Endothelial cell of umbilical vein (primary cell): ENCODE results near the gene DACT1. TPM values are rescaled to one million over a fixed set of nuclear protein-coding genes. Genes with fewer than 3 reads are reported as not detected.

Experiments
- BruUV-seq: library from RNA; stranded (reverse); fragments of 400-500 nt; replicated peaks from 2 replicates; lab custom pipeline; 2021; lab: Mats Ljungman, UMichigan
- CTCF ChIA-PET: fragments of 300-600, 350-600 bp; sonication (Branson Sonifier 250); formaldehyde crosslinking; loops from one replicate; lab custom pipeline; 2021; ENCODE audit warnings: antibody characterized with exemption, inconsistent platforms; lab: Charles Lee
- POLR2A ChIA-PET: fragments of 300-600, 350-600 bp; sonication (Branson Sonifier 250); formaldehyde crosslinking; loops from one replicate; lab custom pipeline; 2021; ENCODE audit warnings: antibody characterized with exemption, inconsistent platforms; lab: Charles Lee
- DNase-seq: peaks from one replicate; pipeline ENCODE4 v3.0.0-alpha.2; 2011; ENCODE audit warnings: low read depth, low spot score
- FAIRE-seq: peaks from 2 replicates; lab custom pipeline; 2011; peaks lifted over from hg19 to GRCh38; lab: Jason Lieb, UNC
- H2AFZ ChIP-seq: 2 replicates; pipeline ENCODE4 v1.6.0; 2012; ENCODE audit warnings: low read depth, low read length, control low read depth, inconsistent platforms
- H3K27ac ChIP-seq: 2 replicates; pipeline ENCODE4 v1.5.1; 2011; ENCODE audit warnings: low read depth, mild to moderate bottlenecking, control low read depth, low read length, moderate library complexity; ENCODE audit not compliant: insufficient read depth
- H3K27me3 ChIP-seq, 2 experiments: 2 replicates each; pipeline versions ENCODE4 v1.6.0 to v1.6.1; 2011; ENCODE audit warnings: low read length in 2 of 2, mixed read lengths in 1 of 2; ENCODE audit not compliant: control insufficient read depth in 2 of 2, insufficient read depth in 2 of 2
- H3K36me3 ChIP-seq, 2 experiments: 2 replicates in 1 of 2; 3 replicates in 1 of 2; pipeline ENCODE4 v1.5.1; 2011; ENCODE audit warnings: low read length in 2 of 2, mild to moderate bottlenecking in 1 of 2, moderate library complexity in 1 of 2; ENCODE audit not compliant: control insufficient read depth in 2 of 2, insufficient read depth in 2 of 2; ENCODE audit errors: extremely low read depth in 1 of 2
- H3K4me1 ChIP-seq: 3 replicates; pipeline ENCODE4 v1.5.1; 2011; ENCODE audit warnings: mild to moderate bottlenecking, low read length; ENCODE audit not compliant: control insufficient read depth, insufficient read depth; ENCODE audit errors: extremely low read depth
- H3K4me2 ChIP-seq: 2 replicates; pipeline ENCODE4 v1.6.1; 2011; ENCODE audit warnings: low read length, control low read depth, mixed read lengths; ENCODE audit not compliant: insufficient read depth
- H3K4me3 ChIP-seq, 3 experiments: fragments of 200-600 bp in 1 of 3; sonication (generic), shearing (Covaris generic) in 1 of 3; replicated peaks in 1 of 3; 2 replicates each; pipeline ENCODE4 v1.5.1; 2011 to 2016; ENCODE audit warnings: control low read depth in 3 of 3, low read length in 3 of 3, mild to moderate bottlenecking in 2 of 3, inconsistent platforms in 1 of 3, low read depth in 1 of 3, moderate library complexity in 1 of 3; ENCODE audit not compliant: insufficient read depth in 1 of 3
- H3K79me2 ChIP-seq: 2 replicates; pipeline ENCODE4 v1.6.0; 2012; ENCODE audit warnings: low read length, inconsistent platforms; ENCODE audit not compliant: control insufficient read depth, insufficient read depth
- H3K9ac ChIP-seq: replicated peaks from 2 replicates; pipeline ENCODE3; 2011; ENCODE audit warnings: low read length, control low read depth; ENCODE audit not compliant: insufficient read depth; ENCODE audit errors: extremely low read depth
- H3K9me1 ChIP-seq: replicated peaks from 3 replicates; pipeline ENCODE4 v1.6.0; 2011; ENCODE audit warnings: mild to moderate bottlenecking, low read length; ENCODE audit not compliant: control insufficient read depth, insufficient read depth; ENCODE audit errors: extremely low read depth
- H3K9me3 ChIP-seq: replicated peaks from 2 replicates; pipeline ENCODE4 v1.5.1; 2012; ENCODE audit warnings: low read length, inconsistent platforms; ENCODE audit not compliant: control insufficient read depth, insufficient read depth
- H4K20me1 ChIP-seq: replicated peaks from 2 replicates; pipeline ENCODE3; 2011; ENCODE audit warnings: mild to moderate bottlenecking, low read length; ENCODE audit not compliant: control insufficient read depth, insufficient read depth; ENCODE audit errors: extremely low read depth
- EZH2 ChIP-seq: IDR thresholded peaks from 2 replicates; pipeline ENCODE4 v1.6.1; 2012; ENCODE audit warnings: borderline replicate concordance, low read depth, mild to moderate bottlenecking, moderate library complexity, low read length, inconsistent platforms; ENCODE audit not compliant: severe bottlenecking
- FOS ChIP-seq: IDR thresholded peaks from 2 replicates; pipeline ENCODE4 v1.6.1; 2011; ENCODE audit warnings: mild to moderate bottlenecking, low read length, moderate library complexity, borderline replicate concordance; ENCODE audit not compliant: insufficient read depth
- GATA2 ChIP-seq: IDR thresholded peaks from 2 replicates; pipeline ENCODE4 v1.7.0; 2011; ENCODE audit warnings: low read depth, mild to moderate bottlenecking, moderate library complexity, mixed read lengths, low read length; ENCODE audit not compliant: insufficient read length, insufficient read depth
- JUN ChIP-seq: IDR thresholded peaks from 2 replicates; pipeline ENCODE4 v1.6.1; 2011; ENCODE audit warnings: borderline replicate concordance, low read depth; ENCODE audit not compliant: insufficient read length, insufficient read depth
- MYC ChIP-seq: IDR thresholded peaks from one replicate; pipeline ENCODE4 v1.6.1; 2011; ENCODE audit warnings: mild to moderate bottlenecking, low read depth, low read length
- POLR2A ChIP-seq: IDR thresholded peaks from 2 replicates; pipeline ENCODE4 v1.6.1; 2012; ENCODE audit warnings: low read depth, mild to moderate bottlenecking, control low read depth, low read length
- POLR2AphosphoS5 ChIP-seq: IDR thresholded peaks from 2 replicates; pipeline ENCODE4 v1.6.1; 2012; ENCODE audit warnings: low read depth, mild to moderate bottlenecking, control low read depth, low read length, moderate library complexity; ENCODE audit not compliant: insufficient read depth
- dilution Hi-C: fragments of 300-500 bp; cut with MboI; formaldehyde crosslinking; loops from one replicate; pipeline ENCODE4 v1.15.0; 2019; ENCODE audit warnings: low sequenced_read_pairs; ENCODE audit not compliant: extremely low pct_ligation_motif_present
- intact Hi-C: fragments of 100-400 bp; cut with micrococcal nuclease; formaldehyde crosslinking; loops from one replicate; pipeline ENCODE4 v1.10.0; 2022
- polyA plus RNA-seq, 4 experiments: library from polyadenylated mRNA; depleted of rRNA in 3 of 4; stranded (reverse) in 3 of 4; unstranded in 1 of 4; fragments of >200 nt; gene quantifications; 2 replicates each; pipeline versions ENCODE4 v1.2.1 to v1.2.3, GENCODE V29; 2011 to 2012; ENCODE audit warnings: missing spikeins in 1 of 4
- total RNA-seq: library from RNA; stranded (reverse); gene quantifications from 2 replicates; pipeline ENCODE4 v1.2.3, GENCODE V29; 2021
- TF ChIP-seq, protein P1 (sequence below), 2 donors: IDR thresholded peaks; 1 replicate in 1 of 2; 2 replicates in 1 of 2; pipeline ENCODE4 v1.5.1; 2011; ENCODE audit warnings: low read length in 2 of 2, mild to moderate bottlenecking in 2 of 2, moderate library complexity in 2 of 2, control low read depth in 1 of 2, inconsistent platforms in 1 of 2, low read depth in 1 of 2; ENCODE audit not compliant: insufficient read depth in 1 of 2; ENCODE audit errors: extremely low read depth in 1 of 2
- TF ChIP-seq, protein P2 (sequence below): IDR thresholded peaks from 2 replicates; pipeline ENCODE4 v1.6.1; 2011; ENCODE audit not compliant: insufficient read depth, insufficient read length

The DACT1 gene
- total and polyA plus RNA-seq, 2 donors (not counting 3 experiments of a cell fraction or from before 2014, with no cell fraction given) = 0.21 to 0.27 TPM

DNA sequence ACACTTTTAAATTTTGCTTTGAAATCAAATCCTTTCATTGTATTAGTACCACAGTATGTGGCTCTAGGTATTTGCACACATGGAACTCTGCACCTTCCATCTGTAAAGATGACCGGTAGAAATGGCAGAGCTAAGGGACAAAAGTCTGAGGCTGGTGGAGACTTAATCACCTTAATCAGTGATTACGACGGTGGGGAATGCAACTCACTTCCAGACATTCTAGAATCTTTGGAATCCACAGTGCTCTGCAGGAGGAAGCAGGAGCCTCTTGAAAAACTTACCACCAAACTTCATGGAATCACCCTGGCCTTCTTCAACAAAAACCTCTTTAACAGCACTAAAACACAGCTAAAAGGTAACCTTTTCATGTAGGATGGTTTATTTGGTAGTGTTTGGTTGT is 3.9 kb upstream of the DACT1 start:
- no peak overlapping the region for H3K4me3 ChIP-seq
- peaks cover 6% of the 10 kb centered on the region for H3K4me1 ChIP-seq
- no peak for FAIRE-seq
- CTCF ChIA-PET = interaction anchor here (8.8 kb wide), 1 partner anchor 132 kb away, joined by 93 read pairs; no protein-coding TSS in a partner anchor
- no peak overlapping the region for H2AFZ ChIP-seq
- DNase-seq = no peak
- no peak overlapping the region for H3K27ac ChIP-seq
- H3K79me2 ChIP-seq = no peaks in the 10 kb centered on the region
- no peaks in the 10 kb centered on the region for H3K9me3 ChIP-seq
- intact Hi-C loops = no loop called here
- H3K9ac ChIP-seq = no peak overlapping the region
- POLR2A ChIA-PET = no interaction called here
- dilution Hi-C loops = no loop called here
- no peaks in the 10 kb centered on the region for H3K9me1 ChIP-seq
- no TSS peak for BruUV-seq
- no peaks in the 10 kb centered on the region for H4K20me1 ChIP-seq
- no peaks in the 10 kb centered on the region for H3K36me3 ChIP-seq
- no peak overlapping the region for H3K4me2 ChIP-seq
- TF ChIP-seq GATA2 = no peak
- TF ChIP-seq FOS = no peak
- no peak for TF ChIP-seq POLR2AphosphoS5
- TF ChIP-seq POLR2A = no peak
- TF ChIP-seq, protein P1, sequence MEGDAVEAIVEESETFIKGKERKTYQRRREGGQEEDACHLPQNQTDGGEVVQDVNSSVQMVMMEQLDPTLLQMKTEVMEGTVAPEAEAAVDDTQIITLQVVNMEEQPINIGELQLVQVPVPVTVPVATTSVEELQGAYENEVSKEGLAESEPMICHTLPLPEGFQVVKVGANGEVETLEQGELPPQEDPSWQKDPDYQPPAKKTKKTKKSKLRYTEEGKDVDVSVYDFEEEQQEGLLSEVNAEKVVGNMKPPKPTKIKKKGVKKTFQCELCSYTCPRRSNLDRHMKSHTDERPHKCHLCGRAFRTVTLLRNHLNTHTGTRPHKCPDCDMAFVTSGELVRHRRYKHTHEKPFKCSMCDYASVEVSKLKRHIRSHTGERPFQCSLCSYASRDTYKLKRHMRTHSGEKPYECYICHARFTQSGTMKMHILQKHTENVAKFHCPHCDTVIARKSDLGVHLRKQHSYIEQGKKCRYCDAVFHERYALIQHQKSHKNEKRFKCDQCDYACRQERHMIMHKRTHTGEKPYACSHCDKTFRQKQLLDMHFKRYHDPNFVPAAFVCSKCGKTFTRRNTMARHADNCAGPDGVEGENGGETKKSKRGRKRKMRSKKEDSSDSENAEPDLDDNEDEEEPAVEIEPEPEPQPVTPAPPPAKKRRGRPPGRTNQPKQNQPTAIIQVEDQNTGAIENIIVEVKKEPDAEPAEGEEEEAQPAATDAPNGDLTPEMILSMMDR (IDR thresholded peaks at IDR 0.05; ENCODE audit: extremely low read depth in 1 of 2, insufficient read depth in 1 of 2, low read depth in 1 of 2, low read length in 2 of 2) = no peak
- no peak for TF ChIP-seq JUN
- TF ChIP-seq, protein P2, sequence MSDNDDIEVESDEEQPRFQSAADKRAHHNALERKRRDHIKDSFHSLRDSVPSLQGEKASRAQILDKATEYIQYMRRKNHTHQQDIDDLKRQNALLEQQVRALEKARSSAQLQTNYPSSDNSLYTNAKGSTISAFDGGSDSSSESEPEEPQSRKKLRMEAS = no peak
- no peak for TF ChIP-seq EZH2
- no peak for TF ChIP-seq MYC
- H3K27me3 ChIP-seq = peaks cover 31 to 55% of the 10 kb centered on the region in 2 experiments
